Nephron progenitor cell (in vitro differentiated cells): ENCODE data around the gene POP7.
A peak's percentile ranks its signal among the peaks of the same experiment; 100 is the strongest.

Source experiments
- DNase-seq: peaks from one replicate; pipeline ENCODE4 v3.0.0; 2021
- H3K27ac Mint-ChIP-seq: 2 replicates; pipeline ENCODE4 v1.8.0; 2021; ENCODE audit warnings: mild to moderate bottlenecking, moderate library complexity, mixed read lengths
- H3K27me3 Mint-ChIP-seq: 2 replicates; pipeline ENCODE4 v1.8.0; 2021; ENCODE audit warnings: mild to moderate bottlenecking, low read depth, mixed read lengths; ENCODE audit not compliant: poor library complexity
- H3K36me3 Mint-ChIP-seq: 2 replicates; pipeline ENCODE4 v1.8.0; 2021; ENCODE audit warnings: low read depth, mixed read lengths
- H3K4me1 Mint-ChIP-seq: 2 replicates; pipeline ENCODE4 v1.8.0; 2021; ENCODE audit warnings: mixed read lengths
- H3K4me3 Mint-ChIP-seq: 2 replicates; pipeline ENCODE4 v1.8.0; 2021; ENCODE audit warnings: mild to moderate bottlenecking, moderate library complexity, mixed read lengths
- H3K9me3 Mint-ChIP-seq: 2 replicates; pipeline ENCODE4 v1.8.0; 2021; ENCODE audit warnings: mild to moderate bottlenecking, moderate library complexity, mixed read lengths
- CTCF ChIP-seq: fragments of 200-600 bp; sonication (generic); IDR thresholded peaks from 2 replicates; pipeline ENCODE4 v1.5.0; 2021; ENCODE audit warnings: antibody characterized with exemption

Gene POP7

GRCh38 chr7:100675105-100675451, 30.8 kb upstream of the POP7 start:
- TF ChIP-seq CTCF: no peak

GRCh38 chr7:100675581-100676350, 30.2 kb upstream of the POP7 start:
- Mint-ChIP-seq H3K36me3 (peaks cover 14% of the 10 kb centered on the region), H3K9me3 (no peaks in the 10 kb centered on the region), H3K27me3 (peaks cover 24% of the 10 kb centered on the region), H3K4me1 (peaks cover 29% of the 10 kb centered on the region), H3K27ac (no peak overlapping the region), H3K4me3 (peak overlapping the region; percentile 57)
- TF ChIP-seq CTCF: no peak
- DNase-seq: peak; percentile 71

More at GRCh38 chr7:100675105-100675451, 30.8 kb upstream of the POP7 start:
- Mint-ChIP-seq H3K9me3 (no peaks in the 10 kb centered on the region), H3K4me1 (peaks cover 26% of the 10 kb centered on the region), H3K27me3 (peaks cover 31% of the 10 kb centered on the region), H3K4me3 (peak overlapping the region; percentile 92), H3K27ac (no peak overlapping the region), H3K36me3 (peaks cover 11% of the 10 kb centered on the region)
- peak; percentile 60 for DNase-seq

- Mint-ChIP-seq H3K27ac (peak overlapping the region; percentile 39), H3K4me1 (peaks cover 29% of the 10 kb centered on the region), H3K9me3 (no peaks in the 10 kb centered on the region), H3K27me3 (peaks cover 14% of the 10 kb centered on the region), H3K4me3 (peak overlapping the region; percentile 85), H3K36me3 (peaks cover 14% of the 10 kb centered on the region)
- DNase-seq: no peak
- no peak for TF ChIP-seq CTCF
These were observed 29.2 kb upstream of the POP7 start for GRCh38 chr7:100676501-100677306.

GRCh38 chr7:100677308-100678267, 28.3 kb upstream of the POP7 start:
- Mint-ChIP-seq H3K27ac (peak overlapping the region; percentile 85), H3K4me3 (peak overlapping the region; percentile 36), H3K27me3 (peaks cover 6% of the 10 kb centered on the region), H3K36me3 (peaks cover 14% of the 10 kb centered on the region), H3K4me1 (peaks cover 29% of the 10 kb centered on the region), H3K9me3 (no peaks in the 10 kb centered on the region)
- TF ChIP-seq CTCF: no peak
- DNase-seq: no peak

GRCh38 chr7:100678291-100678984, 27.5 kb upstream of the POP7 start:
- Mint-ChIP-seq H3K27me3 (no peaks in the 10 kb centered on the region), H3K4me1 (peaks cover 29% of the 10 kb centered on the region), H3K9me3 (no peaks in the 10 kb centered on the region), H3K27ac (peak overlapping the region; percentile 85), H3K36me3 (peaks cover 14% of the 10 kb centered on the region), H3K4me3 (peak overlapping the region; percentile 36)
- no peak for TF ChIP-seq CTCF
- DNase-seq: no peak
